Measurements from ENCODE around the gene WNT5A.

DNA sequence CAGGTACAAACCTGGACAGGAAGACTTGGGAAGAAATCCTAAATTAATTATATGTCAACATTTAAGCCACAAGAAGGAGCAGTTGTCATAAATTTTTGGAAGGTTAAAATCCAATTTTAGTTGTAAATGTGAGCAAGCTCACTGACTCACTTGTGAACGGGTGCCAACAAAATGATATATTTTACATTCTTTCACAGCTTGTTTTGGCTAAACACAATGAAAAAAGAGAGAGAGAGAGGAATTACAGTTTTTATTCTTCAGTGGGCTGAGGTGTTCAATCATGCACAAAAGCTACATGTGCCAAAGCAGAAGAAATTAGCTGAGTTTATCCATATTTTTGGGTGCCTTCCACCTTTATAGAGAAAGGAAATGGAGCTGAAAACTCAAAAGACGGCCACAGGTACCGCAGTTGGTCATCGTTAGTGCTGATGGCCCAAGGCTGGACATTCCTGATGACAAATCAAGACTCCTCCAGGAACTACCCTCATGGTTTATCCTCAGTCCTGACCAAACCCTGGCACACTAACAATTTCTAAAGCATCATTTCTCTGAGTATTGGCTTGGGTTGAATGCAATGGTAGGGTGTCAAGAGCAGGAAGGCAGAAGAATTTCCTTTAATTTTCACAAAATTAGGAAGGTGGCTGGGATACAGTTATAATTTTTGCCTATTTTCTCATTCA, 37.6 kb upstream of the WNT5A start:
- TF ChIP-seq FOSB (CRISPR knock-in tag; IDR thresholded peaks at IDR 0.05) (no peak), JUNB (IDR thresholded peaks at IDR 0.05) (no peak), ESRRA (IDR thresholded peaks at IDR 0.05; ENCODE audit: borderline replicate concordance, low read length) (no peak), EHF (CRISPR knock-in tag; IDR thresholded peaks at IDR 0.05) (no peak), CBX8 (IDR thresholded peaks at IDR 0.05) (no peak), KDM1A (IDR thresholded peaks at IDR 0.05; ENCODE audit: low read depth) (no peak), CHD4 (IDR thresholded peaks at IDR 0.05; ENCODE audit: borderline replicate concordance) (no peak), MAFK (IDR thresholded peaks at IDR 0.05; ENCODE audit: partially characterized antibody) (no peak), SREBF2 (IDR thresholded peaks at IDR 0.05) (no peak)
- TF ChIP-seq, protein P1, sequence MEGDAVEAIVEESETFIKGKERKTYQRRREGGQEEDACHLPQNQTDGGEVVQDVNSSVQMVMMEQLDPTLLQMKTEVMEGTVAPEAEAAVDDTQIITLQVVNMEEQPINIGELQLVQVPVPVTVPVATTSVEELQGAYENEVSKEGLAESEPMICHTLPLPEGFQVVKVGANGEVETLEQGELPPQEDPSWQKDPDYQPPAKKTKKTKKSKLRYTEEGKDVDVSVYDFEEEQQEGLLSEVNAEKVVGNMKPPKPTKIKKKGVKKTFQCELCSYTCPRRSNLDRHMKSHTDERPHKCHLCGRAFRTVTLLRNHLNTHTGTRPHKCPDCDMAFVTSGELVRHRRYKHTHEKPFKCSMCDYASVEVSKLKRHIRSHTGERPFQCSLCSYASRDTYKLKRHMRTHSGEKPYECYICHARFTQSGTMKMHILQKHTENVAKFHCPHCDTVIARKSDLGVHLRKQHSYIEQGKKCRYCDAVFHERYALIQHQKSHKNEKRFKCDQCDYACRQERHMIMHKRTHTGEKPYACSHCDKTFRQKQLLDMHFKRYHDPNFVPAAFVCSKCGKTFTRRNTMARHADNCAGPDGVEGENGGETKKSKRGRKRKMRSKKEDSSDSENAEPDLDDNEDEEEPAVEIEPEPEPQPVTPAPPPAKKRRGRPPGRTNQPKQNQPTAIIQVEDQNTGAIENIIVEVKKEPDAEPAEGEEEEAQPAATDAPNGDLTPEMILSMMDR (IDR thresholded peaks at IDR 0.05) = no peak
- TF ChIP-seq, protein P2, sequence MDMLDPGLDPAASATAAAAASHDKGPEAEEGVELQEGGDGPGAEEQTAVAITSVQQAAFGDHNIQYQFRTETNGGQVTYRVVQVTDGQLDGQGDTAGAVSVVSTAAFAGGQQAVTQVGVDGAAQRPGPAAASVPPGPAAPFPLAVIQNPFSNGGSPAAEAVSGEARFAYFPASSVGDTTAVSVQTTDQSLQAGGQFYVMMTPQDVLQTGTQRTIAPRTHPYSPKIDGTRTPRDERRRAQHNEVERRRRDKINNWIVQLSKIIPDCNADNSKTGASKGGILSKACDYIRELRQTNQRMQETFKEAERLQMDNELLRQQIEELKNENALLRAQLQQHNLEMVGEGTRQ (IDR thresholded peaks at IDR 0.05) = no peak
- TF ChIP-seq, protein P3, sequence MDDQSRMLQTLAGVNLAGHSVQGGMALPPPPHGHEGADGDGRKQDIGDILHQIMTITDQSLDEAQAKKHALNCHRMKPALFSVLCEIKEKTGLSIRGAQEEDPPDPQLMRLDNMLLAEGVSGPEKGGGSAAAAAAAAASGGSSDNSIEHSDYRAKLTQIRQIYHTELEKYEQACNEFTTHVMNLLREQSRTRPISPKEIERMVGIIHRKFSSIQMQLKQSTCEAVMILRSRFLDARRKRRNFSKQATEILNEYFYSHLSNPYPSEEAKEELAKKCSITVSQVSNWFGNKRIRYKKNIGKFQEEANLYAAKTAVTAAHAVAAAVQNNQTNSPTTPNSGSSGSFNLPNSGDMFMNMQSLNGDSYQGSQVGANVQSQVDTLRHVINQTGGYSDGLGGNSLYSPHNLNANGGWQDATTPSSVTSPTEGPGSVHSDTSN (IDR thresholded peaks at IDR 0.05) = no peak
- TF ChIP-seq, protein P4, sequence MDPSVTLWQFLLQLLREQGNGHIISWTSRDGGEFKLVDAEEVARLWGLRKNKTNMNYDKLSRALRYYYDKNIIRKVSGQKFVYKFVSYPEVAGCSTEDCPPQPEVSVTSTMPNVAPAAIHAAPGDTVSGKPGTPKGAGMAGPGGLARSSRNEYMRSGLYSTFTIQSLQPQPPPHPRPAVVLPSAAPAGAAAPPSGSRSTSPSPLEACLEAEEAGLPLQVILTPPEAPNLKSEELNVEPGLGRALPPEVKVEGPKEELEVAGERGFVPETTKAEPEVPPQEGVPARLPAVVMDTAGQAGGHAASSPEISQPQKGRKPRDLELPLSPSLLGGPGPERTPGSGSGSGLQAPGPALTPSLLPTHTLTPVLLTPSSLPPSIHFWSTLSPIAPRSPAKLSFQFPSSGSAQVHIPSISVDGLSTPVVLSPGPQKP (IDR thresholded peaks at IDR 0.05; ENCODE audit: low read depth, low read length) = no peak
- TF ChIP-seq, protein P5, sequence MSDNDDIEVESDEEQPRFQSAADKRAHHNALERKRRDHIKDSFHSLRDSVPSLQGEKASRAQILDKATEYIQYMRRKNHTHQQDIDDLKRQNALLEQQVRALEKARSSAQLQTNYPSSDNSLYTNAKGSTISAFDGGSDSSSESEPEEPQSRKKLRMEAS (IDR thresholded peaks at IDR 0.05) = no peak
